Mucosa of descending colon (tissue), 3 donors: ENCODE measurements around the gene RHBDF2. TPM values are rescaled to one million over a fixed set of nuclear protein-coding genes. Genes with fewer than 3 reads are reported as not detected.

Experiments
- ATAC-seq: fragments of 200-7000 bp; cut with Tn5 transposase; one replicate; pipeline ENCODE4 v1.9.1; 2020; ENCODE audit warnings: mild to moderate bottlenecking, moderate library complexity
- DNase-seq, 3 donors: peaks; one replicate each; pipeline ENCODE4 v3.0.0-alpha.2; 2020
- H3K36me3 ChIP-seq: fragments of 200-600 bp; one replicate; pipeline ENCODE4 v1.8.0; 2021; ENCODE audit warnings: low read depth, mild to moderate bottlenecking
- H3K4me1 ChIP-seq: fragments of 200-600 bp; one replicate; pipeline ENCODE4 v1.8.0; 2021; ENCODE audit warnings: low read depth, mild to moderate bottlenecking
- H3K4me3 ChIP-seq: fragments of 200-600 bp; one replicate; pipeline ENCODE4 v1.8.0; 2021; ENCODE audit warnings: mild to moderate bottlenecking
- H3K9me3 ChIP-seq: fragments of 200-600 bp; one replicate; pipeline ENCODE4 v1.8.0; 2021; ENCODE audit warnings: mild to moderate bottlenecking
- intact Hi-C, 2 donors: fragments of 100-400 bp; cut with DNase I in 1 of 2; cut with micrococcal nuclease in 1 of 2; formaldehyde crosslinking; loops; one replicate each; pipeline versions ENCODE4 v1.11.0 to v1.11.1; 2022; cut with DNase I, micrococcal nuclease
- total RNA-seq, 3 donors: library from RNA; stranded (reverse); fragmentation: NEBNext Ultra II Directional in 2 of 3; extraction: Animal tissue kit (Norgen Biotek cat#: 25700) in 2 of 3; gene quantifications; one replicate each; pipeline versions ENCODE4 v1.2.1 to v1.2.4, GENCODE V29; 2021 to 2023
- TF ChIP-seq, protein P1 (sequence below): fragments of 200-600 bp; IDR thresholded peaks from one replicate; pipeline ENCODE4 v1.8.0; 2022; ENCODE audit warnings: antibody characterized with exemption, mild to moderate bottlenecking
- donor health status: DM: no; HTN: no; CAD: no; lungs with moderate emphysema.
- donor health status: DM: no; HTN: no; CAD: no.
- donor health status: DM: no; HTN: yes; CAD: no.

RHBDF2 gene
- total RNA-seq, 3 donors from 2014 or later = 11.2 to 20.8 (median 18.9) TPM

DNA sequence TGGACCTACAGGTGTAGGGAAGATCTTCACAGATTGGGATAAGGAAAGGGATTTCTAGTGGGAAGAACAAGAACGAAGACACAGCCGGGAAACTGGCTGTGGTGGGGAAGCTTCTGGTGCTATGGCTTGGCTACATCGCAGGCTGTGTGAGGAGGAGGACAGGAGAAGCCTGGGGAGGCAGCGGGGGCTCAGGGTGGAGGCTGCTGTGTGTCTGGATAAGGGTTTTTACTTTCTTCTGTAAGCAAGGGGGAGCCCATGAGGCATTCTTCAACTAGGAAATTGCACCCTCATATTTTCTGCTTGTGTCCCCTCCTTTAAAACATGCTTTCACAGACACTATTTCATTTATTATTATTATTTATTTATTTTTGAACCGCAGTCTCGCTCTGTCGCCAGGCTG is 2.9 kb upstream of the RHBDF2 start:
- DNase-seq = no peak
- Histone ChIP-seq H3K9me3 (no peaks in the 10 kb centered on the region), H3K36me3 (no peaks in the 10 kb centered on the region), H3K4me1 (peaks cover 23% of the 10 kb centered on the region), H3K4me3 (no peak overlapping the region)
- TF ChIP-seq, protein P1, sequence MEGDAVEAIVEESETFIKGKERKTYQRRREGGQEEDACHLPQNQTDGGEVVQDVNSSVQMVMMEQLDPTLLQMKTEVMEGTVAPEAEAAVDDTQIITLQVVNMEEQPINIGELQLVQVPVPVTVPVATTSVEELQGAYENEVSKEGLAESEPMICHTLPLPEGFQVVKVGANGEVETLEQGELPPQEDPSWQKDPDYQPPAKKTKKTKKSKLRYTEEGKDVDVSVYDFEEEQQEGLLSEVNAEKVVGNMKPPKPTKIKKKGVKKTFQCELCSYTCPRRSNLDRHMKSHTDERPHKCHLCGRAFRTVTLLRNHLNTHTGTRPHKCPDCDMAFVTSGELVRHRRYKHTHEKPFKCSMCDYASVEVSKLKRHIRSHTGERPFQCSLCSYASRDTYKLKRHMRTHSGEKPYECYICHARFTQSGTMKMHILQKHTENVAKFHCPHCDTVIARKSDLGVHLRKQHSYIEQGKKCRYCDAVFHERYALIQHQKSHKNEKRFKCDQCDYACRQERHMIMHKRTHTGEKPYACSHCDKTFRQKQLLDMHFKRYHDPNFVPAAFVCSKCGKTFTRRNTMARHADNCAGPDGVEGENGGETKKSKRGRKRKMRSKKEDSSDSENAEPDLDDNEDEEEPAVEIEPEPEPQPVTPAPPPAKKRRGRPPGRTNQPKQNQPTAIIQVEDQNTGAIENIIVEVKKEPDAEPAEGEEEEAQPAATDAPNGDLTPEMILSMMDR = no peak
- intact Hi-C loops = no loop called here
- no peak for ATAC-seq

DNA sequence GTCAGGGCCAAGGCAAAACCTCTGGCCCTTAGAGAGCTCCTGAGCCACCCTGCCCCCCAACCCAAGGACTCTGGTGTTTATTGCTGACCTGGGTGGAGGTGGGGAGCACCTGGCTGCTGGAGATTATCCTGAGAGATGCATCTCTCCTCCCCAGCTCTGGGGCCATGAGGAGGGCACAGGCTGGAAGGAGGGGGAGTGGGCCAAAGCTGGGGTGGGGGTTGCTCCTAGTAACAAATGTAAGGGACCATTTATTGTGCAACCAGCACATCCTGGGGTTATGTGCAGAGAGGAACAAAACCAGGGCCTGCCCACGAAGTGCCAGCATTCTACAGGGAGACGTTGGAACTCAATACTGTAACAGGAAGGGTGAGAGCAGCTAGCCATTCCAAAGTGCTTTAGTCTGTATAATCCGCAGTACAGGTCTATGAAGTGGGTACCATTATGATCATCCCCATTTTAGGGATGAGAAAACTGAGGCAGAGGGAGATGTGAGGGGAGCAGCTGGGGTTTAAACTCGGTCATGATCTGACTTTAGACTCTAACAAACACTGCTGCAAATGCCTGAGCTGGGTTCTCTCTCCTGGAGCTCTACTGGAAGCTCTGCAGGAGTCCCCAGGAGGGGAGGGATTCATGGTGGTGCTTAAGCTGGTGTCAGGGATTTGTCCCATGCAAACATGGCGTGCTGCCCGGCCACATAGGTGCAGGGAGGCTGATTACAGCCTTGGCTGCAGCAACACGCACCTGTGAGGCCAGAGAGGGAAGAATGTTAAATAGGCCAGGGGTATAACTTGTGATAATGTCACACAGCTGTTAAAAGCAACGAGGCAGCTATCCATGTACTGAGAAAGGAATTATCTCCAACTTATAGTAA is 1.4 kb upstream of the RHBDF2 start:
- ATAC-seq = no peak
- H3K4me3 ChIP-seq = no peak overlapping the region
- intact Hi-C loops = no loop called here

DNA sequence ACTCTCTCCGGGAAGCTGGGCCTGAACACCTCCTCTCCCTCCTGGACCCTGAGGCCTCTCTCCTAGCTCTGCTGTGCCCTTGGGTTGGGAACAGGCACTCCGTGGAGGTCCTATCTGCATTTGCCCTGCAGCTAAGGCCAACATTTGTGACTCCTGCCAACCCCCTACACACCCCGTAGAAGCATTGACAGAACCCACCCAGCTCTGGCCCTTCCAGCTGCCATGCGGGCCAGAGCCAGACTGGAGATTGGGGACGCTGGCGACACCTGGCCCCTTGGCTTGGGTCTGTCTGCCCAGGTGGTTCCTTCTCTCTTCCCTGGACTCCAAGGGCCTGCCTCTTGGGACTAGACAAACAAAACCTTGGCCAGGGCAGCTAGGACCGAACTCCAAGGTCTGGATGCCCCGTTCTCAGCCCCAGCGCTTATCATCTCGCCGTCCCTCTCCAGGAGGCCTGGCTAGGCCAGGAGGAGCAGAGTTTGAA is 644 bp upstream of the RHBDF2 start:
- Histone ChIP-seq H3K36me3 (no peaks in the 10 kb centered on the region), H3K9me3 (no peaks in the 10 kb centered on the region), H3K4me1 (peaks cover 35% of the 10 kb centered on the region), H3K4me3 (no peak overlapping the region)
- ATAC-seq (no peak), DNase-seq (no peak)
- TF ChIP-seq, protein P1 = no peak
- intact Hi-C loops = no loop called here

More for the DNA sequence above, 1.4 kb upstream of the RHBDF2 start:
- H3K36me3 ChIP-seq = no peaks in the 10 kb centered on the region
- DNase-seq = no peak
- TF ChIP-seq, protein P1 = no peak
- H3K9me3 ChIP-seq = no peaks in the 10 kb centered on the region
- H3K4me1 ChIP-seq = peaks cover 35% of the 10 kb centered on the region

DNA sequence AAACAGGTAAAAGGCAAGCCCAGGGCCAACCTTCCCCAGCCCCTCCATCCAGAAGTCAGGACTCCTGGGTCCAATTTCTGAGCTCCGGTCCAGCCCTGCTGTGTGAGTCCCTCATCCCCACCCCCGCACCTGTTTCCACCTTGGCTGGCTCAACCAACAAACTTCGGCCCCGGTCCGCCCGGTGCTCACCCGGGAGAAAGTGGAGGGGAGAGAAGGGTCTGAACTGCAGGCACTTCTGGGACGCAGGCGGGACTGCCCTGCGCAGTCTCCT is 541 bp downstream of the RHBDF2 start:
- DNase-seq = peak in 1 of 3 donors; percentile 66
- ATAC-seq = peak; percentile 31
- peaks cover 35% of the 10 kb centered on the region for H3K4me1 ChIP-seq

DNA sequence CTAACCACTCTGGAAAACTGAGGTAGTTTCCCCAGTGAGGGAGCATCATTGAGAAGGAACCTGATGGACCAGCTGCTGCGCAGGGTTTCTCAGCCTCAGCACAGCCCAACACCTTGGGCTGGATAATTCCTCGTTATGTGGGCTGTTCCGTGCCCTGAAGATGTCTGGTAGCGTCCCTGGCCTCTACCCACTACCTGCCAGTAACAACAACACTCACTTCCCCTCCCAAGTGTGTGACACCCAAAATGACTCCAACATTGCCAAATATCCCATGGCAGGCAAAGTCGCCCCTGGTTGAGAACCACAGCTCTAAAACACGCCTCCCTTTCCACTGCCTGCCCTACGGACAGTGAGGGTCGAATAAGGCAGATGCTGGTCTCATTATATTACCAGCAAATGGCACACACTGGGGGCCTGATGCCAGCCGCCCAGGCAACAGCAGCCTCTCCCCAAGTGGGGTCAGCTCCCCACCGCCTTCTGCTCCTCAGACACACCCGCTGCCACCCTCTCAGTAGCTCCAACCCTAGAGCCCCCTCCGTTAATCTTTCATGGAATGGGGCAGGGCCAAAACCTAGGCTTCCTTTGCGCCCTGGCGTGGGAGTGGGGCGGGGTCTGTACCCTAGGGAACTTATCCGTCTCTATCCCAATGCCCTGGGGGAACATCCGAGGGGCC is 1.0 kb downstream of the RHBDF2 start:
- intact Hi-C loops = no loop called here
- TF ChIP-seq, protein P1 = no peak
- H3K4me3 ChIP-seq = peak overlapping the region; percentile 40
- ATAC-seq (no peak), DNase-seq (no peak)
- no peaks in the 10 kb centered on the region for H3K36me3 ChIP-seq
- H3K9me3 ChIP-seq = no peaks in the 10 kb centered on the region
- peaks cover 35% of the 10 kb centered on the region for H3K4me1 ChIP-seq

More for the DNA sequence above, 541 bp downstream of the RHBDF2 start:
- no peaks in the 10 kb centered on the region for H3K9me3 ChIP-seq
- peak overlapping the region; percentile 40 for H3K4me3 ChIP-seq
- intact Hi-C loops = no loop called here
- H3K36me3 ChIP-seq = no peaks in the 10 kb centered on the region
- TF ChIP-seq, protein P1 = no peak
